Activated naive CD4-positive, alpha-beta T cell treated with Interleukin-2 at 50 U/mL for 16 hours (primary cell): ENCODE measurements around the gene TMEM117.
"Not testable (repeated sequence)": the region's sequence is repeated elsewhere in the genome, so short reads cannot be mapped to it uniquely, and the experiment has no call there.

Experiments
- DNase-seq: peaks from one replicate; pipeline ENCODE4 v3.0.0-alpha.2; 2020

Gene TMEM117

DNA sequence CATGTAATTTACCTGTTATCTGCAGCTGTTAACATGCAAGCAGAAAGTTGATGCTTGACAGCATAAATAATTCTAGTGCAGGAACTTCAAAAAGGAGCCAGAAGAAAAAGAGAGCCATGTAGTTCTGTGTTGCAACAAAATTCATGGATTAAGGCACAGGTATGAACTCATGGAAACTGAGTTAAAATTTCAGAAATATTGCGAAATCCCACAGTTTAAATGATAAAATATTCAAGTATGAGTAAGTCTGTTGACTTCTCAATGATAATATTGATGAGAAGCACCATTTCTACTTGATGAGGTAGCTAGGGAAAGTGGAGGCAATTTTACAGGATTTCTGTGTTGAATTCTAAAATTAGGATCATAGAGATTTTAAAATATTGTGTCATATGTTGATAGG is 290.9 kb downstream of the TMEM117 start:
- DNase-seq: no peak

DNA sequence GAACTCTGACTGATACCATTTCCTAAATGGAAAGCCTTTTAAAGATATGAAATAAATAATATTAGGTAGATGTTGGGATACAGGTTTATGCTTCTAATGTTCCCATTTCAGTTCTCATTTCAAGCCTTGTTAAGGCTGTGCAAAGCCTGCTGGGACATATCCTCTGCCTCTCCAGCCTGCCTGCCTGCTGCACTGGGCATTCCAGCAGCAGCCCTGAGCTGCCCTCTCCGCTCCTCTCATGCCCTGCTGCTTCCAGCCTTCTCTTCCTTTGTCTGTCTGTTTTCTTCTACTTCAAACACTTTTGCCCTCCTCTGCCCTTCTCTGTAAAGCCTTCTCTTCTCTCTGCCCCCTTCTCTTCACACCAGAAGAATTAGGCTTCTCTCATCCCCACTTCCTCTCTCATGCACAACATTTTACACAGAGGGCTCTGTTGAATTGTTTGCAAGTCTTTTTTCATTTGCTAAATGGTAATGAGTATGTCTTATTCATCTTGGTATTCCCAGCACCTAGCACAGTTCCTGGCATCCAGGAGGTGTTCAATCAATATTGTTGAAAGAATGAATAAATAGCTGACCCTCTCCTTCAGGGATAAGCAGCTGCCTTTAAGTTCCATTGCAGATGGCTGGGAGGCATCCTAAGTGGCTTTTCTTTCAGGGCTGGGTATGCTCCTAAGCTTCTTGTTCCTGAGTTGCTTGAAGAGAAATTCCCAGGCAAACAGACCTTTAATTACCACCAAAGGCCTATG is 292.3 kb downstream of the TMEM117 start:
- no peak for DNase-seq

DNA sequence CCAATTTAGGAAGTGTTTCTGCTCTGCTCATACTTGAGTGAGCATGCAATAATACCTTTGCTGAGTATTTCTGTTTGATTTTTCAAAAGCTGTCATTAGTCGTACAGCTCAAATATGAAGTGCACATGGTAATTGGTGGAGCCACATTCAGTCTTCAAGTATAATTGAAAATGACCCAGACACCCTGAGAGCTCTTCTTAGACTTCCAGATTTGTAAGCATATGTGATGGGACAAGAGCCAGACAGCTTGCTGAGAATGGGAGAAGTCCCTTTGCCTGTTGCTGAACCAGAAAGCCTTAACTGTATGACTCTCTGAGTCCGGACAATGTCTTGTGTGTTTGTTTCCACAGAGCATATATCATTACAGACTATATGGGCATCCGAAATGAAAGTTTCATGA is 307.3 kb downstream of the TMEM117 start:
- no peak for DNase-seq

DNA sequence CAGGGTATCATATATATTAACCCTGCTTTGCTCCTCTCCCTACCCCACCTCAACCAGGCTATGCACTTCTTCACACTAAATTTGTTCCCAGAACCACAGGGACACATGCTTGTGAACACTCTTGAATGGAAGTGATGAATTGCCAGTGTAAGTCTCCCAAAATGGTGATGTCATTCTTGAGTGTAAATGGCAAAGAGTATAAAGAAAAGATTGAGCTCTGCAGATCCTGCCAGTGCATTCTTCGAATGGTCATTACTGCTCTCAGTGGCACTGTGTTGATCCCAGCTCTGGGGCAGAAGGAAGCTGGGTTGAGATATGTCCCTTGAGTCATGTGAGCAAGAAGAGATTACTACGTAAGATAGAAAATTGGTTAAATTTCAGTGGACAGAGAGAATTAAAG is 313.1 kb downstream of the TMEM117 start:
- no peak for DNase-seq

DNA sequence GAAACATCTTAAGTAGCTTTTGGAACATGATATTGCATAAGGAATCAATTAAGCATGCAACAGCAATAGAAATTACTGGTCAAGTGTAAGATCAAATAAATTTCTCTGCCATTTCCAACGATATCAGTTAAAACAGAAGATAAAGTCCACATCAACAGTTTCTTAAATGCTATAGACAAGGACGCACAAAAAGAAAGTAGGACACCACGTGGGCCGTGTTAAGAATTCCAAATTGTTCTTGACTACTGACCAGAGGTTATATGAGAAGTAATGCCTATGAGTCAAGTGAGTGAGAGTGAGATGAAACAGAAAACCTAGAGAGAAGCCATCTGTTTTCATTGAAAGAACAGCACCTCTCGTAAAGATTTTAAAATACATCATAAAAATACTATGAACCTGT is 318.2 kb downstream of the TMEM117 start:
- no peak for DNase-seq

DNA sequence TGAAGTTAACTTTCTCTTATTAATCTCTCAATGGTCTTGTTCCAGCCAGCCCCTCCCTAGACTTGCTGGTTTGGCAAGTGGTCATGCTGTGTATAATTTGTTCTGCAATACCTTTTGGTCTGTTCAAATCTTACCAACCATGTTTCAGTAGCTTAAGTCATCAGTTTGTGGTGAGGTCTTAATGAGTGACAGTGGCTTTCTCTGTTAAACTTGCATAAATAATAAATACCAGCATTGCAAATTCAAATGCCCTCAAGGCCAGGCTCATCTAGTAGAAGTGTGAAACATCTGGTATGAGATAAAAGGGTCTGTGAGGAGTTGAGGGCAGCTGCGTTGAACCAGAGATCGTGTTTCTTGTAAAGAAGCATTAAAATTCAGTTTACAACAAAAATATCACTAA is 319.5 kb downstream of the TMEM117 start:
- DNase-seq: no peak

DNA sequence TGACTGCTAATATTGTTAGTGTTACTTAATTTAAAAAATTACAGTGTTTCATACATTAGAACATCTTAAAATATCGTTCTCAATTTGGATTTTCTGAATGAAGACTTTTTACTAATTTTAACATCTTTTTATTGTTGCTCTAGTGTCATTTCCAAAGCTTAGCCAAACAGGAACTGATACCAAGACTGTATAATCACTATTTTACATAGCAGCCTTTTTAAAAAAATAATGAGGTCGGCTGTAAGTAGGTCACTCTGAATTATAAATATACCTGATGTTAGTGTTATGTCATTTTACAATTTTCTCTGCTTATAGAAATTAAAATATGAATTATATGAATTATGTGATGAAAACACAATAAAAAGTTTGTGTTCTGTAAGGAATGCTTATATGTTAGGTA is 321.5 kb downstream of the TMEM117 start:
- DNase-seq: no peak

DNA sequence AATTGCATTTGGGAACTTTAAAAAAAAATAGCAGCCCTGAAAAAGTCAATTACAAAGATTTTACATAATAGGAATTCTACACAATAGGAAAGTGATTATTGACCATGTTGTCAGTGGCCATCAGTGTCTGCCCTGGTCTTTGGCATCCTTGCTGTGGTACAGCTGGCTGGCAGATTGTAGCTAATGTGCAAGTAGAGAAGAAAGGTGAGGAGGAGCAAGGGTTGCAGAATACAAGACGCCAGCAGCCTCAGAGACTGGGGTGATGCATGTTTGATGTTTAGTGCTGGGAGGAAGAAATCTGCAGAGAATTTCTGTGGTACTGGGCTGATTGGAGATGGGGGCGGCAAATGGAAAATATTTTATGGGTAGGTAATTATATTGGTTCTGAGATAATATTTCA is 322.9 kb downstream of the TMEM117 start:
- no peak for DNase-seq

DNA sequence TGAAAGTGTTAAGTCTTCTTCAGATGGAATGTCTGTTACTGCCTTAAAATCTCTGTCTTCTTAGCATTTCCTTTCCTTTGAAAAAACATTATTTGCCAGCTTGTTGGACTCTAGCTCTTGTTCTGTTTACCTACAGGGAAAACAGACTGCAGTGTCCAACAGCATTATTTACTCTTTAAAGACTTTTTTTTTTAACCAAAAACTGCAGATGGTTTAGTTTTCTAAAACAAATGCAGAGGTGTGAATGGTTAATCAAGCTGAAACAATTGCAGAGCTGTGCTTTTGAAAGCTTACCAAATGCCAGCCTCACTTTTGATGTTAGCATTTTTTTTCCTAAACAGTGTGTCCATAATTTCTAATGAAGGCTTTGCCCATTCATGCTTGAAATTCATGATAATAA is 323.3 kb downstream of the TMEM117 start:
- DNase-seq: no peak

DNA sequence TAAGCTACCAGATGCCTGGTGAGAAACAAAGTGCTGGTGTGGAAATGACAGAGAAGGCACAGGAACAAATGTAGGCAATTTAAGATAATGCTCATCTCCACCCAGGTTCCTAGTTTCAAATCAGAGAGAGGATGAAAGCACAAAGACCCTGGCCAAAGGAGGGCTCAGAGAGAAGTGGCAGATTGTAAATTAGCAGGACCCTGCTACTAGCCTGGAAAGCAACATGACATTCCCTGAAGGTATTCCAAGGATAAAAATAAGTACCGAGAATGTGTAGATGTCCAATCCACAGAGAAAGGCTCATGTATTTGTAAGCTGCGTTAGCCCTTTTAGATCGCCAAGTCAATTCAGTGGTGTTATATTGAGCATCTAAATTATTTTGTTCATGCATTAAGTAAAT is 324.0 kb downstream of the TMEM117 start:
- no peak for DNase-seq

DNA sequence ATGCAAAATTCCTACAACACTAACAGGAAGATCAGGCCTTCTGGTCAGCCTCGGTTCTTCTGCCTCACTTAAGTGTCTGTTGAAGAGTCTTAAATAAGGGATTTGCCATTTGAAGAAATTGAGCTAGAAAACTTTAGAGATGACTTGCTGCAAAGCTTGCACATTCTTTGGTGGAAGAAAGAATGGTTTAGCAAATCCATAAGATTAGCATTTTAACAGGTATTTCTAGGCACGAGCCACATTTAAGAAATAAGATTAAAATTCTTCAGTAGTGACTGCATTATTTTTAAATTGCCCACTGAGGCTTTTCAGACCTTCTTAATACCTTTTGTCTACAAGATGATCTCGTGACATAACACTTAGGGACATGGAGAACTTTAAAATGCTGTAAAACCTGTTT is 327.1 kb downstream of the TMEM117 start:
- no peak for DNase-seq

DNA sequence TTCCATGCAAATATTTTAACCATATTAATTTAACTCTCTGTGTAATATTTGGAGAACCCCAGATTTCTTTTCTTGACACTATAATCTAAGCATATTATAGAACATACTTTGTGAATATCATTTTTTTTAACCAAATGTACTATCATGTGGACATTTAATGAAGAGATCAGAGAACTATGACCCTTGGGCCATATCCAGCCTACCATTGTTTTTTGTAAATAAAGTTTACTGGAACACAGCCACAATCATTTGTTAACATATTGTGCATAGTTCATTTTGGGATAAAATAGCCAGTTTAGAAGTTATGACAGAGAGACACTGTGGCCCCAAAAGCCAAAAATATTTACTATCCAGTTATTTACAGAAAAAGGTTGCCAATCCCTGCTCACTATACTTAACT is 338.2 kb downstream of the TMEM117 start:
- DNase-seq: no peak

DNA sequence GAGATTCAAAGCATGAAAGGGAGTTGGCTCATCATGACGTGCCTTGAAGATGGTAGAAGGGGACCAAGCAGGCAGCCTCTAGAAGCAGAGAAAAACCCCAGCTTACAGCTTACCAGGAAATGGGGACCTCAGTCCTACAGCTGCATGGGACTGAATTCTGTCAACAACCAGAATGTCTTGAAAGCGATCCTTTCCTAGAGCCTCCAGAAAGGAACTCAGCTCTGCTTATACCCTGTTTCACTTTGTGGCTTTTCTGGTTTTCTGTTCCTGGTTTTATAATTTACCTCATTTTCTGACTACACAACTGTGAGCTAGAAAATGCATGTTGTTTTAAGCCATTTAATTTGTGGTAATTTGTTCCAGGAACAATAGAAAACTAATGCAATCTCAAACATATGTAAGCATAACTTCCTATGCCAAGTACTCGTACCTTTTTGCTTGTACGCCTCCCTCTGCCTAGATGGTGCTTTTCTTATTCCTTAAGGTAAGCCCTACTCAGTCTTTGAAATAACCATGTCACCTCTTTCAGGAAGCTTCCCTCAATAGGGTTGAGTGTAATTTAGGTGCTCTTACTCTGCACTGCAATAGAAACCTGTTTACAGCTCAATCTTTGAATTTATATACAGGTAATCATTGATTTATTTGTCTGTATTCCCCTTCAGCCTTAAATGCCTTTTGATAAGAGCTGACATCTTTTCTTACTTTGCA is 348.8 kb downstream of the TMEM117 start:
- DNase-seq: no peak

DNA sequence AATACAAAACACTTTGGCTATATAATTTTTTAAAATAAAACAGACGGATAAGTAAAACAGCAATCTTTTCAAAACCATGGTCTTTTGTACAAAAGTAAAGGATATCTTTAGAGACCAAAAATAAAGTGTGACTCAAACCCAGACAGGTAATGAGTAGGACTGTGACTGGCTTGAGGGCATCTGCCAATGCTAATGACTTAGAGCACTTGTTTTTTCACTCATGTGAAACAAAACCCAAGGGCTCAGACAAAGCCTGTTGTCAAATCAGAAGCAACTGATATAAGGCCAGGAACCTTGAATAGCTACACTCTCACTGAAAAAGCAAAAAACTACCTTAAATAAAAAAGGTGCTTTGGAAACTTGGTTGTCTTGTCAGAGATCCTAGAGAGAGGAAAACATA is 357.4 kb downstream of the TMEM117 start:
- DNase-seq: no peak

DNA sequence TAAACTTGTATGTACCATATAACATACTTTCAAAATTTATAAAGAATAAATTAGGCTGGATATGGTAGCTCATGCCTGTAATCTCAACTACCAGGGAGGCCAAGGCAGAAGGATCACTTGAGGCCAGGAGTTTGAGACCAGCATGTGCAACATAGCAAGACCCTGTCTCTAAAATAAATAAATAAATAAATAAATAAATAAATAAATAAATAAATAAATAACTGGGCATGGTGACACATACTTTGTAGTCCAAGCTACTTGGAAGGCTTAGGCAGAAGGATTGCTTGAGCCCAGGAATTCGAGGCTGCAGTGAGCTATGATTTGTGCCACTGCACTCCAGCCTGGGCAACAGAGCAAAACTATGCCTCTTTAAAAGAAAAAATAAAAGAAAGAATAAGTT is 359.8 kb downstream of the TMEM117 start:
- not testable (repeated sequence) for DNase-seq

DNA sequence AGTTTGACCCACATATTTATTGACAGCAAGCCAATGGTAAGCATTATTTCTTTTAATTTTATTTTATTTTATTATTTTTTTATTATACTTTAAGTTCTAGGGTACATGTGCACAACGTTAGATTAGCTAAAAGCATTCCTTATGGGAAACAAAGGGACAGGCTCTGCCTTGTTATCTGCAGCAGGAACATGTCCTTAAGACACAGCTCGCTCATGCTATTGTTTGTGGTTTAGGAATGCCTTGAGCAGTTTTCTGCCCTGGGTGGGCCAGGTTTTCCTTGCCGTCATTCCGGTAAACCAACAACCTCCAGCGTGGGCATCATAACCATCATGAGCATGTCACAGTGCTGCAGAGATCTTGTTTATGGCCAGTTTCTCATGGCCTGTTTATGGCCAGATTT is 370.2 kb downstream of the TMEM117 start:
- DNase-seq: no peak

DNA sequence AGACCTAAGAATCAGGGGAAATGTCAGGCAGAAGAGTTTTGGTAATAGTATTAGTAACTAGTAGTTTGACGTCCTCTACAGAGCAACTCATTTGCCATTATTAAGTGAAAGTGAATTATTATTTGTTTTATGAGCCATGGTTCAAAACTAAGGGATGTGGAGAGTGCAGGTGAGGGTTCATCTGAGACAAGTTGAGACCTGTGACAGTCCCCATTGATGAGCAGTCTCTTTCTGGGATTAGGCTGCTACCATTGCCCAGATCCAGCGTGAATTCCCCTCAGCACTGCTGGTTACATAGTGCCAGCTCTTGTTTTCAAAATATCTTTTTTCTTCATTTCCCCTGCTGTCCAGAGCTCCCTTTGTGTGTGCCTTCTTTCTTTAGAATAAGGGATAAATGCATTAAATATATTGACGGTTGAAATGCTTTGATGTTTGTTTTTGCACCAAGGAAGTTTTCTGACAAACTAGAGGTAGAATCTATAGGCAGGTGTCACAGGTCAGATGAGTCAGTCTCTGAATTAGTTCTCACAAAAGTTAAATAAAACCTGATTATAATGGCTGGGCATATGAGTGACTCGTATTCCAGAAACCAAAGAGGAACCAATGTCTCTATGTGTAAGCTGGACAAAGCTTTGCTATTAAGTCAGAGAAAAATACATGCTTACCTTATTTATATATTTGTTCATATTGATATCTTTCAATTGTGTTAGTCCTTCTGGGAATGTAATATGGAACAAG is 381.4 kb downstream of the TMEM117 start:
- no peak for DNase-seq

DNA sequence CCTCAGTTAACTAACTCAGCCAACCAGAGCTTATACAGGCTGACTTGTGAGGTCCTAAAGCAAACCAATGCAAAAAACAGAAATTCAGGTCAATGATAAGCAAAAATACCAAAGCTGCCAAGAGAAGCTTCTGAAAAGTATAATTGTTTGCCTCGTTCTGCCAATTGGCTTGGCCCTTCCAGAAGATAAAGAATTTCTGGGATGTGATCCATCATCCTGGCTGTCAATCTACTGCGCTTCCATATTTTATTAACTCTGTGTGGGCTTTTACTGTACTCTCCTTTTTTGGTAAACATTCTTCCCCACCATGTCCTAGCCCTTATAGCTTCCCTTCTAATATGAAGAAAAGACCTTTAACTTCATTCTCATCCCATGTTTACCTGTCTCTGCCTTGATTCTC is 387.9 kb downstream of the TMEM117 start:
- no peak for DNase-seq

DNA sequence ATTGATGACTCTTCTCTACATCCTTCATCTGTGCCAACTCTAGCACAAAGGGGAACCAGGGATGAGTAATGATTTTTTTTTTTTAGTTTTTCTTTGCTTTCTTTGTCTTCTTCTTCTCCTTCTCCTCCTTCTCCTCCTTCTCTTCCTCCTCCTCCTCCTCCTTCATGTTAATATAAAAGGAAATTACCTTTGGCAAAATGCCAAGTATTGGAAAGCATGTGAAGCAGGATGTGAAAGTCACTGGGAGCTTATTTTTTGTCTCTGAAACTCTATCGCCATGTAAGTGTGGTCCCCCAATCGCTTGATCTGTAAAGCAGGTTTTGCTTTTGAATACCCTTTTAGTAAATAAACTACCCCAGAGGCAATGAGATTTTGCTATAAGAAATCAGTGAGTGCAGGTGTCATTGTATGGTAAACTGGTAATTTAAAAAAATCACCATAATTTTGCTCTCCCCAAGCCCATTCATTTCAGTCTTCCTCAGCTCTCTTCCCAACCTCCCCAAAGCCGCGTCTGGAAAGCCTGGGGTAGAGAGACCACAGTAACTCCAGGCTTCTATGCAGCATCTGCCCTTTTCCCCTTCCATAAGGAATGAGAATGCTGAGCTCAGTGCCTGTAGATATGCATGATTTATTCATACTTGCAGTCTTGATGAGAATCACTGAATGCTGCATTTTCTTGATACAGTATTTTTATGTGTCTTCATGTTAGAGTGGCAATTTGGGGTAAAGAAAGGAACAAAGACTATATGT is 388.7 kb downstream of the TMEM117 start:
- no peak for DNase-seq

DNA sequence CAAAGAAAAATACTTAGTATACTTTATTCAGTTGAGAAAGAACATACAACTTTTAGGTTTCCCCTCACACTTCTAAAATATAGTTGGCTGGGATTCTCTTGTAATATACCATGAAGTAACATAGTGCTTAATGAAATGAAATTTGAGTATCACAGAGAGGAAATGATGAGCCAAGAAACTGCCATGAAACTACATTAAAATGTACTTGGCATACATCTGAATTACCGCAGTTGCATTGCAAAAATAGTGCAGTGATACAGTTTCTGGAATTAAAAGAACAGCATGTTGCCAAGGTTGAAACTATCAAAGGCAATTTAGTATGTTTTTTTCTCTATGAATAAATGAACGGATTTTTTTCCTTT is 389.2 kb downstream of the TMEM117 start:
- DNase-seq: no peak

DNA sequence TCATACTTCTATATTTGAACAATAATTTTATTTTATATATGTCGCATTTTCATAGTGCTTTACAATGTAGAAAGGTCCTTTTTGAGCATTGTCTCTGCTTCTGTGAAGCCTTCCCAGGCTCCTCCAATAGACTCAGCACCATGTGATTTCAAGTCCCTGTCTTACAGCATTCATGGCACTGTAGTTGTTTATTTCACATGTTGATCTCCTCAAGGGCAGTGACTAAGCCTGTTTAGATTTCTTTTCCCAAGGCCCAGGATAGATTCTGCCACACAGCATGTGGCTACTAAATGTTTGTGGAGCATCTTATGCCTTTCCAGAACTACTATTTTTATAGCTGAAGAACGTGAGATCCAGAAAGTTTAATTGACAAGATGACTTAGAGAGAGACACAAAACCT is 391.7 kb downstream of the TMEM117 start:
- DNase-seq: no peak

DNA sequence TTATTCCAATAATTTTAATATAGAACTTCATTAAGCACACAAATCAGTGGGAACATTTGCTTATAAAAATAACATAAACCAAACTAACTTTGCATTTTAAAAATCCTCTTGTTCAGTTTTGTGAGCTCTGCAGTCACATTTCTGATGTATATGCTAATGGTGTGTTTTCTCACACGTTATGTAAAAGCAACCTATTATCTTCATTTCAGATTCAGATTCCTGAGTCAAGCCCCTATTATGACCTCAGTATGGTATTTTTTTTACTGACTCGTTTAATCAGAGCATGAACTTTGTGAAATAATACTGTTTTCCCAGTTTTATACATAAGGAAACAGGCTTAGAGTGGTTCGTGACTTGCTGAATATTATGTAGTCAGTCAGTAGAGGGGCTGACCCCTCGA is 394.0 kb downstream of the TMEM117 start:
- DNase-seq: no peak

DNA sequence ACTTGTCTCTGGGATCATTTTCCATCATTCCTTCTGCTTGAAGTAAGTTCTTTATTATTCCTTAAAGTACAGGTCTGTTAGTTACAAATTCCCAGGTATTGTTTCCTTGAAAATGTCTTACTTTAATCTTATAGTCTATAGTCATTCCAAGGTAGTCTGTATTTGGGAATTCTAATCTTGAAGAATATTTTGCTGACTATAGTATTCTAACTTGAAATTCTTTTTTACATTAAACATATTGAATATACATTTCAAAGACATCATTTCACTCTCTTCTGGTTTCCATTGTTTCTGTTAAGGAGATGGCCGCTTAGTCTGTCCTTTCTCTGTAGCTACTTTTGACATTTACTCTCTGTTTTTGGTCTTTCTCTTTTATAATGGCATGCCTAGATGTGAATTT is 399.8 kb downstream of the TMEM117 start:
- no peak for DNase-seq

DNA sequence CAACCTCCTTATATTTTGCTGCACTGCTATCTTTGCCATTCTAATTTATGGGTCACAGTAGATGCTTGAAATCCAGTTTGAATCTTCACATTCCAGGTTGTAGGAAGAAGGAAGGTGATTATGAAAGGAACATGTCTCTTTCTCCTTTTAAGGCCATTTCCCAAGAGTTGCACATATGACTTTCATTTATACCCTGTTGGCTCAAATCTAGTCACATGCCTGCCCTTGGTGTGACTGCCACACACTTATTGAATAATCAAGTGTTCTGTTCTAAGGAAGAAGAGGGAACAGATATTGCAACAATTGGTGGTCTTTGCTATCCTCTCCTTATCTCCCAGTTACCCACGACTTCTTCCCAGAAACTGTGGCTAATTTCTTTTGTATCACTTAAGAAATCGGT is 404.3 kb downstream of the TMEM117 start:
- DNase-seq: no peak
